H1 (cell line): ENCODE data around the gene GFPT1. TPM values are rescaled to one million over a fixed set of nuclear protein-coding genes. Genes with fewer than 3 reads are reported as not detected.

Source experiments
- CBX5 ChIP-seq: fragments of 300-800, 300-1000 bp; sonication (generic); IDR thresholded peaks from 2 replicates; pipeline ENCODE4 v1.7.1; 2016; ENCODE audit warnings: antibody characterized with exemption, low read length, low read depth
- CHD7 ChIP-seq: fragments of 300-600 bp; sonication (generic); IDR thresholded peaks from 2 replicates; pipeline ENCODE4 v1.7.1; 2012; ENCODE audit warnings: low read length, moderate library complexity, mild to moderate bottlenecking, inconsistent platforms; ENCODE audit not compliant: insufficient replicate concordance
- FOSL1 ChIP-seq: IDR thresholded peaks from 2 replicates; pipeline ENCODE4 v1.6.1; 2011; ENCODE audit warnings: mild to moderate bottlenecking, low read depth, low read length, moderate library complexity; ENCODE audit not compliant: insufficient read depth
- JUN ChIP-seq: IDR thresholded peaks from 2 replicates; pipeline ENCODE4 v1.6.1; 2011; ENCODE audit warnings: low read depth, mild to moderate bottlenecking, improper control_type of control experiment, low read length
- KDM1A ChIP-seq: fragments of 200-600, 300-600 bp; sonication (generic); IDR thresholded peaks from 2 replicates; pipeline ENCODE4 v1.7.1; 2016; ENCODE audit warnings: mild to moderate bottlenecking, low read length, borderline replicate concordance
- PHF8 ChIP-seq: fragments of 200-600 bp; sonication (generic); conservative IDR thresholded peaks from 2 replicates; pipeline ENCODE4 v1.7.1; 2012; ENCODE audit warnings: low read depth, mild to moderate bottlenecking, inconsistent platforms, low read length, moderate library complexity
- SAP30 ChIP-seq: fragments of 300-600 bp; sonication (generic); IDR thresholded peaks from 2 replicates; pipeline ENCODE4 v1.7.1; 2012; ENCODE audit warnings: low read length, moderate library complexity, mild to moderate bottlenecking, inconsistent platforms; ENCODE audit not compliant: insufficient read depth, insufficient replicate concordance
- TAF1 ChIP-seq: IDR thresholded peaks from 2 replicates; pipeline ENCODE4 v1.6.1; 2011; ENCODE audit warnings: mild to moderate bottlenecking, low read depth, low read length
- TAF7 ChIP-seq: optimal IDR thresholded peaks from 2 replicates; pipeline ENCODE3; 2011; ENCODE audit warnings: low read depth, mild to moderate bottlenecking, inconsistent platforms, low read length, moderate library complexity, borderline replicate concordance
- TEAD4 ChIP-seq: IDR thresholded peaks from 2 replicates; pipeline ENCODE4 v1.6.1; 2012; ENCODE audit warnings: low read depth, low read length, inconsistent platforms, mixed read lengths
- ZNF274 ChIP-seq: IDR thresholded peaks from 2 replicates; pipeline ENCODE4 v1.7.0; 2012; ENCODE audit warnings: low read length, borderline replicate concordance; ENCODE audit errors: extremely low read depth
- polyA plus RNA-seq, 7 experiments: library from polyadenylated mRNA; depleted of rRNA in 3 of 7; stranded (reverse) in 5 of 7; unstranded in 2 of 7; fragments of >200 nt in 5 of 7; fragments of 200-250 nt in 2 of 7; gene quantifications; 1 replicate in 5 of 7; 2 replicates in 1 of 7; 4 replicates in 1 of 7; pipeline versions ENCODE4 v1.2.1 to v1.2.3, GENCODE V29; 2011 to 2013; ENCODE audit warnings: missing spikeins in 2 of 7, mixed read lengths in 2 of 7
- total RNA-seq: library from RNA; stranded (reverse); fragmentation: NEBNext Ultra II Directional; extraction: Animal tissue kit (Norgen Biotek cat#: 25700); gene quantifications from 2 replicates; pipeline ENCODE4 v1.2.1, GENCODE V29; 2021

The GFPT1 gene
- total and polyA plus RNA-seq, 2 of the 8 experiments (the other 6 are each of a cell fraction or from before 2014, with no cell fraction given): 13.3 to 76.2 TPM

DNA sequence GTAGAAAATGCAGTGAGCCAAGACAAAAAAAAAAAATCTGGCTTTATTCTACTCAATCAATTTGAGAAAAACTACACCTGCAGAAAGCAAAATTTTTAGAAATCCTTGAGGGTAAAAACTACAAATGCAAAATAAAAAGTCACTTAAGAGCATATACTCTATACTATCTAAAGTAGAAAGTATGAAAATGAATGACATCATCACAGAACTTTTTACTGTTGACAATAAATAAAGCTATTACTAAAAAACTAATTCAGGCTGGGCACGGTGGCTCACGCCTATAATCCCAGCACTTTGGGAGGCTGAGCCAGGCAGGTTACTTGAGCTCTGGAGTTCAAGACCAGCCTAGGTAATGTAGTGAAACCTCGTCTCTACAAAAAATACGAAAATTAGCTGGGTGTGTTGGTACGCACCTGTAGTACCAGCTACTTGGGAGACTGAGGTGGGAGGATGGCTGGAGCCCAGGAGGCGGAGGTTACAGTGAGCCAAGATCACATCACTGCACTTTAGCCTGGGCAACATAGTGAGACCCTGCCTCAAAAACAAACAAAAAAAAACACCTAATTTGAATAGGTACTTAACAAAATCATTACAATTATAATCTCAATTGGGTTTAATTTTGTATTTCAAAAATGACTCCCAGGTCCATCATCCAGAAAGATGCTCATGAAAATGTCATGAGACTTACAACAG, 42.6 kb upstream of the GFPT1 start (continued):
- TF ChIP-seq CHD7: no peak
- no peak for TF ChIP-seq KDM1A
- no peak for TF ChIP-seq CBX5
- no peak for TF ChIP-seq TEAD4
- TF ChIP-seq JUN: no peak
- no peak for TF ChIP-seq SAP30
- TF ChIP-seq ZNF274: no peak
- no peak for TF ChIP-seq TAF1
- TF ChIP-seq FOSL1: no peak
- TF ChIP-seq PHF8: no peak
- TF ChIP-seq TAF7: no peak
